Right ventricle myocardium inferior (tissue), 1 donor: Measurements from ENCODE around the gene DCBLD2. TPM values are rescaled to one million over a fixed set of nuclear protein-coding genes. Genes with fewer than 3 reads are reported as not detected.

Source experiments
- ATAC-seq: fragments of 200-7000 bp; cut with Tn5 transposase; one replicate; pipeline ENCODE4 v1.9.1; 2020; ENCODE audit warnings: mild to moderate bottlenecking, moderate library complexity
- DNase-seq: peaks from one replicate; pipeline ENCODE4 v3.0.0; 2021; ENCODE audit errors: missing footprints
- intact Hi-C: fragments of 100-400 bp; cut with DNase I; formaldehyde crosslinking; loops from one replicate; pipeline ENCODE4 v1.11.0; 2022
- total RNA-seq: library from RNA; stranded (reverse); fragmentation: NEBNext Ultra II Directional; extraction: Animal tissue kit (Norgen Biotek cat#: 25700); gene quantifications from one replicate; pipeline ENCODE4 v1.2.1, GENCODE V29; 2021
- donor health status: DM: no; HTN: yes; CAD: no; lungs with severe emphysema.

The DCBLD2 gene
- total RNA-seq, 1 donor from 2014 or later, result 34.7 TPM

- DNase-seq, result no peak
- ATAC-seq, result peak; percentile 68
- intact Hi-C loops, result no loop called here
Measured at GRCh38 chr3:98754483-98754882, 147.0 kb downstream of the DCBLD2 start.

- ATAC-seq, result peak; percentile 65
- no peak for DNase-seq
- intact Hi-C loops, result no loop called here
Measured at GRCh38 chr3:98750276-98750919, 151.1 kb downstream of the DCBLD2 start.

DNA sequence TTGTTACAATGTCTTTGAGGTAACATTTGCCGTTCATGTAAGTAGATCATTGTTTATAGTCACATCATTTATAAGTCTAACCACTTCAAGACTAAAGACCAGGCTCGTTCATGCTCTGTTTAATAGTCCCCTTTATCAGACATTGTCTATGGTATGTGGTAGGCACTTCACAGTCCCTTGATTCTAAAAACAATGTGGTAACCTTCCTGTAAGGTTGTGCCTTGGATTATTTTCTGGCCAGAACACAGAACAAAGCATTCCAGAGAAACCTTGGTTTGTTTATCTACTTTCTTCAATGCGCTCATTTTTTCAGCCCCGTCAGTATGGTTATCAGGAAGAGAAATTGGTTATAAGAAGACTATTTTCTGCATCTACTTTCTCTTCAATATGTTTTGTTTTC is 154.6 kb downstream of the DCBLD2 start:
- DNase-seq (no peak), ATAC-seq (no peak)
- intact Hi-C loops, result no loop called here

- ATAC-seq (no peak), DNase-seq (no peak)
- intact Hi-C loops, result no loop called here
Measured at GRCh38 chr3:98746122-98746521, 155.4 kb downstream of the DCBLD2 start.

Other genes with a start within 250 kb of the DCBLD2 start
- 27.1 TPM for gene ST3GAL6, start 138.4 kb downstream of the DCBLD2 start, total RNA-seq